HG03060 (cell line): ENCODE measurements around the gene SLC1A2.

Experiments used
- ATAC-seq: cut with Tn5 transposase; IDR thresholded peaks from one replicate; pipeline ENCODE4 v1.9.1; 2021; ENCODE audit warnings: low read depth, moderate number of reproducible peaks; ENCODE audit not compliant: unreplicated experiment

SLC1A2 gene

GRCh38 chr11:35419184-35419829 is at the start of gene SLC1A2:
SLC1A2 (minus strand) TSS chr11:35419558; CDS start chr11:35418966, 592 bp downstream.
- no peak for ATAC-seq

- no peak for ATAC-seq
Measured at GRCh38 chr11:35466058-35466457, 46.7 kb upstream of the SLC1A2 start.

- ATAC-seq, result no peak
Measured at GRCh38 chr11:35464308-35464707, 45.0 kb upstream of the SLC1A2 start.

GRCh38 chr11:35463331-35463751 is 44.0 kb upstream of the SLC1A2 start:
- ATAC-seq, result no peak

DNA sequence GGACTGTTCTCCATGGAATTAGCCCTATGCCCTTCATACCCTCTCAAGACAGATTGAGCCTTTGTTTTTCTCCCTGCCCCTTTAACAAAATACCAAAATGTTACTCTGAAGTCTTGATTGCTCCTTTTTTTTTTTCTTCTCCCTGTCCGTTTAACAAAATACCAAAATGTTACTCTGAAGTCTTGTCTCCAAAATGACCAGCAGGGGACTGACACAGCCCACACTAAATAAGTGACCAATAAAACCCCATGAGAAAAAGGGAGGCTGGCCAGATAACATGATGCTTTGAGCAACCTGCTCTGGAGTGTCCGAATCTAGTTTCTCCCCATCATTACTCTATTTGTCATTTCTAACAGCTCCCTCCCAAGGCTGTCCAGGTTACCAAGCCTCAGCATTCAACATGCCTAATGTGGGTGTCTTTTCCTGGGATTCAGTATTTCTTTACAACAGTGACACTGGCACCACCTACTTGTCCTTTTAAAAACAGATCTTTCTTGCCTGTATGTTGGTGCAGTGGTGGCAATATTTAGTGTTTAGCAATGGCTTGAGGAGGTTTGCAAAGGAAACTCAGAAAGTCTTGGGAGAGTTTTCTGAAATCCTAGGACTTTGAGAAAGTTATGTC is 42.7 kb upstream of the SLC1A2 start:
- ATAC-seq, result no peak

GRCh38 chr11:35459489-35459888 is 40.1 kb upstream of the SLC1A2 start:
- no peak for ATAC-seq

DNA sequence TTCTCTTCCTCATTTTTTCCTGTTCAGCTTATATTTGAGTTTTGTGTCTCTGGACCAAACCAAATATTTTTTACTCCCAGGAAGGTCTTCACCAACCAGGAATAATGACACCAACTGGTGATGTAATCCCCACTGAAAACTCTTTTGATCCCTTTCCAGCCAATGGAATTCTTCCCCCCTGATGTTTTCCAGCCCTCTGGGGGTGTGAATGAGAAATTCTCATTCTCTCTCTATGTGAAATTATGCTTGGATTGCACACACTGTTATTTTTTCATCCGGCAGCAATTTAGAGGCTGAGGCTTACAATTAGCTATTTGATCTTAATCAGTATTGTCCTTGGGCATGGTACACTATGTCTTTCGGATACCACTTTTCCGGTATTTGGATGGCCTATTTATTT is 39.5 kb upstream of the SLC1A2 start:
- ATAC-seq, result no peak

GRCh38 chr11:35454362-35454761 is 35.0 kb upstream of the SLC1A2 start:
- no peak for ATAC-seq

- ATAC-seq, result no peak
Measured at GRCh38 chr11:35436581-35437250, 17.4 kb upstream of the SLC1A2 start.

GRCh38 chr11:35433588-35433987 is 14.2 kb upstream of the SLC1A2 start:
- ATAC-seq, result no peak

- ATAC-seq, result no peak
Measured at GRCh38 chr11:35432464-35432863, 13.1 kb upstream of the SLC1A2 start.

DNA sequence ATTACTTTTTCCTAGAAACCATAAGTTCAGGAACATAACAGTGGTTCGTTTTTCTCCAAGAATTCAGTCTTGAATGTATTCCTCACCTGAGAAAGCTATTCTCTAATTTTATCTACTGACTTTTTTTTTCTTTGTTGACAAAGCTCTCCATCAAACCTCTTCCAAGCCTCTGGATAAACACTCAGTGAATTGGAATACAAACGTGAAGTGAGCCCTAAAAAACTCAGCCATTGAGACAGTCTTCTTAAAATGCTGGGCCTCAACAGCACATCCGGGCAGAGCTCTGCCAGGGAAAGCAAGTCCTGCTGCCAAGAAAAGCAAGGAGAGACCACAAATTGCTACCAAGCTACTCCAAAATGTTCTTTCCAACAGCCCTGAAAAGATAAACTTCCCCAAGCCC is 7.7 kb upstream of the SLC1A2 start:
- ATAC-seq, result no peak

- ATAC-seq, result no peak
Measured at GRCh38 chr11:35426351-35426750, 7.0 kb upstream of the SLC1A2 start.

- ATAC-seq, result no peak
Measured at GRCh38 chr11:35425603-35426212, 6.3 kb upstream of the SLC1A2 start.

- ATAC-seq, result no peak
Measured at GRCh38 chr11:35424157-35424940, 5.0 kb upstream of the SLC1A2 start.

- ATAC-seq, result no peak
Measured at GRCh38 chr11:35420371-35420770, 1.0 kb upstream of the SLC1A2 start.

- ATAC-seq, result no peak
Measured at GRCh38 chr11:35419830-35420333, 524 bp upstream of the SLC1A2 start.

GRCh38 chr11:35418282-35419183 is 825 bp downstream of the SLC1A2 start:
- ATAC-seq, result no peak

- ATAC-seq, result no peak
Measured at GRCh38 chr11:35415487-35415886, 3.9 kb downstream of the SLC1A2 start.
